Forelimb muscle (tissue), 1 donor: ENCODE measurements around the gene IQCK. TPM values are rescaled to one million over a fixed set of nuclear protein-coding genes. Genes with fewer than 3 reads are reported as not detected.

Experiments
- DNase-seq: peaks from one replicate; pipeline ENCODE4 v3.0.0-alpha.2; 2013; ENCODE audit warnings: low read depth
- polyA plus RNA-seq: library from polyadenylated mRNA; unstranded; fragments of 120-200 nt; gene quantifications from one replicate; pipeline ENCODE4 v1.2.1, GENCODE V29; 2013; ENCODE audit not compliant: insufficient read length

The IQCK gene
- polyA plus RNA-seq, 1 donor: 14.2 TPM

DNA sequence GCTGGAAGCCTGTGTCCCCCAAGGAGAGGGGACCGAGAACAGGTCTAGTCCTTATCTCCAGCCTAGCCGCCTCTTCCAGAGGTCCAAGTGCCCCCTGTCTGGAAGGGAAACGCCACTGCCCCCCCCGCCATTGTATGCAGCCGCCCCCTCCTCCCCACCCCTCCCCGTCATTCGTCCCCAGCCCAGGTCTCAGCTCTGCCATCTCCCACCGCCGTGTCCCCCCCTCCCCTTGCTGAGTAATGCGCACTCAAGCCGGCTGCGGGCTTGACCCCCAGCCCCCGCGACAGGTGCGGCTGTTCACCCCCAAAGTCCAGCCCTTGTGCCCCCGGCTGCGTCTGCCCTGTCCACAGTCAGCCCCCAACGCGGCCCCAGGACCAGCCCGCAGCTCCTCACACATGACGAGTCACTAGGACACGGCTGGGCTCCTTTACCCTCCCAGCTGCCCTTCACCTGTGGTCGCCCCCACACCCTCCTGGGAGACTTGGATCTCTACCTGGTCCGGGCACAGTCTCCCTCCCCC is 166.0 kb downstream of the IQCK start:
- no peak for DNase-seq

DNA sequence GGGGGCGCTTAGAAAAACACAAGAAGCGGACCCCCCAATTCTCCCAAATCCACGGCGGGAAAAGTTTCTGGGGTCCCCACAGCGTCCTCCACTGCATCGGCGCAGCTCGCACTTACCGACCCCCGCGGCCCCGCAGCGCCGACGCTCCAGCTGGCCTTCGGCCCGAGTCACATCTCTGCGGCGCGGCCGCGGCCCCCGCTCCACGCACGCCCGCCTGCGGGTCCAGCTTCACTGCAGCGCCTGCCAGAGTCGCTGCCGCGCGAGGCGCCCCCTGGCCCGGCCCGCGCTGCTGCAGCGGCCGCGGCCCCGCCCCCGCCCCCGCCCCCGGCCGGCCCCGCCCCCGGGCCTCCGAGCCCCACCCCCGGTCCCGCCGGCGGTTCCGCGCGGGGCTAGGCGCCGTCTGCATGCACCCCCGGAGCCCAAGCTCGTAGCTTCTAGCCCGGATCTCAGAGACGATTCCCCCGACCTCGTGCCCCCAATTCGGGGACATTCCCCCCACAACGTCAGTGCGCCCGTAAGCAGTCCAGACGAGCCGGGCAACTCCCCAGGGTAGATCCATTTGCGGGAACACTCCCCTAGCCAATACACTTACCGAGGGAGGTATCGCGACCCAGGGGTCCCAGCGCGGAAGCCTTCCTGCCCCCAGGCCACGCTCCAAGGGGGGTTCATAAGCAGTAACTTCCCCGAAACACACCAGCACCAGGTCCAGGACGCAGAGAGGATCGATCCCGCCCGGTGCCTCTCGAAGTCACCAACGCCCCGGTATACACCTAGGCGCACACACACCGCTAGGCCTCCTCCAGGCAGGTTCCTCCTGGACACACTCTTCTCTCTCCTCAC is 166.8 kb downstream of the IQCK start, which contains the start of gene GPRC5B:
GPRC5B (minus strand) TSS at position 238 of the 840 bp plus-strand sequence. CDS start 12,003 bp downstream, outside the sequence.
- no peak for DNase-seq

DNA sequence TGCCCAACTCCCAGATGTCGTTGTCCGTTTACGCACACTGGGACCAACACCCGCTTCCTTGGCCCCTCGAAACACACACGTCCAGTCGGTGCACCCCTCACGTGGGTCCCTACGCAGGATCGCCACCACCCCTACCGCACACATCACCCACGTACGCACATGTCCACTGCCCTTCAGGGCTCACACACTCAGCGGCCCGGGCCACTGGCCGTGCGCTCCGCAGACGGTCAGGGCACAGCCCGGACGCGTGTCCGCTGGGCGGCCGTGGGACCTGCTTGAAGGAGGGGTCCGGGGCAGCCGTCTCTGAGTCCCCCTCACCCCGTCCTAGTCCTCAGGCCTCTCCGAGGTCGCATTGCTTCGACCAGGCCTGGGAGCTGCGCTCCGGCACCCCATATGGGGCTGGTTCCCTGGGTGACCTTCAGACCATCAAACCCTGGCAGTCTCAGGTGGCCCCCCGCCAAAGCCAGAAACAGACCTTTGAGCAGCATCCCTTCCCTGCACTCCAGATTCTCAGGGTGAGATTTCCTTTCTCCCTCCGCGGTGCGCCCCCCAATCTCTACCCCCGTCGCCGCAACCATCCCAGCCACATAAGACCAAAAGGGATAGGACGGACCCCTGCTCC is 167.5 kb downstream of the IQCK start:
- no peak for DNase-seq

- peak; percentile 54 for DNase-seq
Observed at GRCh38 chr16:19886073-19886941, 168.2 kb downstream of the IQCK start.

DNA sequence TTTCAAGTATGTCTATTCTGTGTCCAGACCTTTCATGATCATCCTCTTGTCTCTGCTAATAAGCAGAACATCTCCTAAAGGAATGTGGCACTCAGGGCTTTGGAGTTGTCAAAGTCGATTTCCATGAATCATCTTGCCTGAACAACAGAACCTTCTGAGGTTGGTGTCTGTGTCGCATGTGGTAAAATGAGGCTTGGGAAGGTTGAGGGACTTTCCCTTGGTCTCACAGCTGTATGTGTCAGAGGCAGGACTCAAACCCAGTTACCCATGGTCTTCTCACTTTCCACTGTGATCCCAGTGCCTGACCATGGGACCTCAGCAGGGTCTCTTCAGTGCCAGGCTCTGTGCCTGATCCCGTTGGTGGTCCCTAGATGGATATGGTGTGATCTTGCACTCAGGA is 170.8 kb downstream of the IQCK start:
- DNase-seq: no peak

DNA sequence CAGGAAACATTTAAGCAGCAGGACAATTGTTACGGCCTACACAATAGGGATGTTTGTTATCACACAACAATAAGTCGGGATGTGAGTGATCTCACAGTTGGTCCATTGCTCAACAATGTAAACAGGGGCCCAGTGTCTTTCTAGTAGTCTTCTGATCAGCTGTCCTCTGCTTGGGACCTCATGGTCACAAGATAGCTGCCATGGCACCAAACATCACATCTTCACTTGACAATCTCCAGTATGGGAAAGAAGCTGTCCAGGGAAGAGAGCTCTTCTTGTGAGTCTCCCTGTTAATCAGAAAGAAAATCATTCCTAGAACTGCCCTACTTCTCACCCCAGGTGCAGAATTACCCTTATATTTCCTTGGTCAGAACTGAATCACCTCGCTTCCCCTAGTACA is 172.8 kb downstream of the IQCK start:
- no peak for DNase-seq

DNA sequence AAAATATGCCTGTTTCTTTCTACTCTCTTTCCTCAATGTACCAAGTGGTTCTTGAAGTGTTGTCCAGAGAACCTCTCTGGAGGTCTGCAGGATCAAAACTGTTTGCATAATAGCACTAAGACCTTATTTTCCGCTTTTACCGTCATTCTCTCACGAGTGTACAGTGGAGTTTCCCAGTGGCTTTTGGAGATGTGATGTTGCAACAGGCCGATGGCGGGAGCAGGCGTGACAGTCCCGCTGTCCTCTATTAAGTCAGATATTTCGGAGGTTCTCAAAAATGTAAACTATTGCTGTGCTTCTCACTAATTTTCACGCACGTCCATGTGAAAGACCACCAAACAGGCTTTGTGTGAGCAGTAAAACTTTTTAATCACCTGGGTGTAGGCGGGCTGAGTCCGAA is 174.8 kb downstream of the IQCK start:
- DNase-seq: no peak

DNA sequence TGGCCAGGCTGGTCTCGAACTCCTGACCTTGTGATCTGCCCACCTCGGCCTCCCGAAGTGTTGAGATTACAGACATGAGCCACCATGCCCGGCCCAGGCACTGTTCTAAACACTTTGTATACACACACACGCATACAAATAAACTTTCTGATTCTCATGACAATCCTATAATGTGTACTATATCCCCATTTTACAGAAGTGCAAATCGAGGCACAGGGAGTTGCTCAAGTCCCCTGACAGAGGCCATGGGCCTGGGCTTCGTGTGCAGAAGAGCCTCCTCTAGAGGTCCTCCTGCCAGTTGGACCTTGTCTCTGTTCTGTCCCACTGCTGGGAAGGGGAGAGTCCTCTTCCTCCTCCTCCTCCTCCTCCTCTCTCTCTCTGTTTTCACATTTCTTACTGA is 176.5 kb downstream of the IQCK start:
- DNase-seq: no peak

GRCh38 chr16:19896951-19897350 is 178.9 kb downstream of the IQCK start:
- DNase-seq: no peak

DNA sequence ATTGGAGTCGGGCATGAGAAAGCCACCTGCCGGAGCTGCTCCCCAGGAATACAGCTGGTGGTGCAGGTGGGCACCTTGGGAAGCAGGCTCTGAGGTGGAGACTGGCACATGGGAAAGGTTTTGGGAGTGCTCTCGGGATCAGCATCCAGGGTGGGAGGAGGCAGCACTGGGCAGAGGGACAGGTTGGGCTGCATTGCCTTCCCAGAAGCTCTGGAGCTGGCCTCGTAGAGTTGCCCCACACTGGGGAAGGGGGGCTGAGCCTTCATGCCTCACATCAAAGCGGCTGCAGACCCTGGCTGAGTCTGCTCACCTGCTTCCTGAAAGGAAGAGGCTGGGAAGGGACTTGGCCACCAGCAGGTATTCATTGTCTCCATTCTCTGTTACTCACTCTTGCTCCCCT is 180.1 kb downstream of the IQCK start:
- DNase-seq: no peak

DNA sequence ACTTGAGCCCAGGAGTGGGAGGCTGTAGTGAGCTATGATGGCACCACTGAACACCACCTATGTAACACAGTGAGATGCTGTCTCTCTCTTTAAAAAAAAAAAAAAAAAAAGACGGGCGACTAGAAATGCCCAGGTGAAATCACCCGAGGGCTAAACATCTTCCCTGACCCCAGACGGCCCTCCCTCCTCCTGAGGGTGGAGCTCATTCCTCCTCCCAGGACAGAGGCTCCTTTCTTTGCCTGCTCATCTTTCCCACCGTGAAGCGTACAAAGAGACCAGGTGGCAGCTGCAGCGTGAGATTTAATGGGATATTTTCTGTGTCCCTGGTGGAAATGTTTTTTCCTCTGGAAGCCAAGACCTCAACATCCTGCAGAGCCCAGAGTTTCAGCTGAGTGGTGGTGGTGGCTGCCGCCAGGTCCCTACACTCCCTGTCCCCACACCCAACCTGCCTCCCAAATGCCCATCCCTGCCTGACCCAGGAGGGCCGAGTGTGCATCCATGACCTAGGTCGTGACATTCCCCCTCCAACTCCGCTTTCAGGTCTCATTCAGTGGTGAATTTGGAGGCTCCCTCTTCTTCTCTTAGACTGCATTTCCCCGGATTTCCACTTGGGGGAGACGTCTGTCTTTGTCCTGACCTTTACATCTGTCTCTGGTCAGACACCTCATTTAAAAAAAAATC is 181.0 kb downstream of the IQCK start:
- no peak for DNase-seq

DNA sequence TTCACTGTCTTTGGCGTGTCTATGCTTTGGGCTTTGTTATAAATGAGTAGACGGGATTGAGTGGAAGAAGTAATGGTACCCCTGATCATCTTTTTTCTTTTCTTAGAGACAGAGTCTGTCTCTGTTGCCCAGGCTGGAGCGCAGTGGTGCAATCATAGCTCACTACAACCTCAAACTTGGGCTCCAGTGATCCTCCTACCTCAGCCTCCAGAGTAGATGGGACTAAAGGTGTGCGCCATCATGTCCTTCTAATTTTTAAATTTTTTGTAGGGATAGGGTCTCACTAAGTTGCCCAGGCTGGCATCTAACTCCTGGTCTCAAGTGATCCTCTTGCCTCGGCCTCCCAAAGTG is 181.5 kb downstream of the IQCK start:
- DNase-seq: no peak

DNA sequence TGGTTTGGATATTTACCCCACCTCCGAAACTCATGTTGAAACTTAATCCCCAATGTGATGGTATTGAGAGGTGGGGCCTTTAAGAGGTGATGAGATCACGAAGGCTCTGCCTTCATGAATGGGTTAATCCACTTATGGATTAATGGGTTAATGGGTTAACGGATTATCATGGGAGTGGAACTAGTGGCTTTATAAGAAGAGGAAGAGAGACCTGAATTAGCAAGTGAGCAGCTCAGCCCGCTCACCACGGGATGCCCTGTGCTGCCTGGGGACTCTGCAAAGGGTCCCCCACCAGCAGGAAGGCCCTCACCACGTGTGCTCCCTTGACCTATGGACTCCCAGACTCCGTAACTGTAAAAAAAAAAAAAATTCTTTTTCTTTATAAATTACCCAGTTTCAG is 183.1 kb downstream of the IQCK start:
- no peak for DNase-seq

DNA sequence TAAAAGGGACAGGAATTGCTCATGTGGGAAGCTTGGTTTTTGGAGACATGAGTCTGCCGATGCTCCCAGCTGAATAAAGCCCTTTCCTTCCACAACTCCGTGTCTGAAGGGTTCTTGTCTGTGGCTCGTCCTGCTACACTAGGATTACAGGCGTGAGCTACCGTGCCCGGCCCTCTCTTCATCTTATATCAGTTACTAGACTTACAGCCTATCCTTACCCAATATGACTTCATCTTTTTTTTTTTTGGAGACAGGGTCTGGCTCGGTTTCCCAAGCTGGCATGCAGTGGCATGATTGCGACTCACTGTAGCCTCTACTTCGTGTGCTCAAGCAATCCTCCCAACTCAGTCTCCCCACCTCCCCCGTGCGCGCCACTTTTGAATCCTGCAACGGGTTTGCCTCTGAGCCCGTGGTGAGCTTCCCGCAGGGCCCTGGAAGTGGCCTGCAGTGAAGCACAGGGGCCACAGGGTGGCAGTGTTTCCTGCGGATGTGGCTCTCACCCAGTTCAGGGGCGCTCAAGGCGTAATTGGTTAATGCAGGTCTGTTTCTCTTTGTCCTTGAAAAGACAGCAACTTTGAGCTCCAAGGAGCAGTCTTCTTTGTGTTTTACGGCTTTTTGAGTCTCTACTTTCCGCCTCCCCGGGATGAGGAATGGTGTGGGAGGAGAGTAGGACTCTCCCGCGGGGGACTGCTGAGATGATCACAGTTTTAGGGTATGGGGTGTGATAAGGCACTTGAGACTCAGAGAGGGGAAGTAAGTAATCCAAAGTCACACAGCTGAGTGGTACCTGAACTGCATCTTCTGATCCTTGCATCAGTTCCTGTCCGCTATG is 189.3 kb downstream of the IQCK start:
- no peak for DNase-seq

Other genes starting within 250 kb of the IQCK start
- gene GDE1, start 196.2 kb upstream of the IQCK start, polyA plus RNA-seq: 52.4 TPM
- gene CCP110, start 194.3 kb upstream of the IQCK start, polyA plus RNA-seq: 15.0 TPM
- gene VPS35L, start 162.6 kb upstream of the IQCK start, polyA plus RNA-seq: 29.1 TPM
- gene KNOP1, start within 50 bp of the IQCK start, polyA plus RNA-seq: 30.6 TPM
- 88.7 TPM for gene GPRC5B, start 166.6 kb downstream of the IQCK start, polyA plus RNA-seq